ENCODE measurements around the gene SGO2. TPM values are rescaled to one million over a fixed set of nuclear protein-coding genes. Genes with fewer than 3 reads are reported as not detected.

The SGO2 gene
- total RNA-seq, 2 donors from 2014 or later, result 7.6 to 19.5 TPM

DNA sequence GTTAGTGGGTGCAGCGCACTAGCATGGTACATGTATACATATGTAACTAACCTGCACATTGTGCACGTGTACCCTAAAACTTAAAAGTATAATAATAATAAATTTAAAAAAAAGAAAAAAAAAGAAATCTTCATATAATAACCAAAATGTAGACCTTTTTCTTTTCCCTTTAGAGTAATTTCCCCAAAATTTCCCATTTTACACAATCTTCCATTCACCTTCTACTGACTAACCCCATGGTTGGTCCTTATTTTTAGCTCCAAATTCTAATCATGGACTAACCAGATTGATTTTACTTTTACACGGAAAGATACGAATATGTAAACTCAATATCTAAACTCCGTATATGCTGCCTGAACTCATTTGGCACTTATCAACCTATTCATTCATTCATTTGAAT, 23.8 kb upstream of the SGO2 start:
- intact Hi-C loops (cut with DNase I), result no loop called here
- no peak overlapping the region for H3K27ac ChIP-seq
- H3K9ac ChIP-seq (ENCODE audit: low read depth in 2 of 2, low read length in 2 of 2), result no peak overlapping the region
- H3K36me3 ChIP-seq, result no peaks in the 10 kb centered on the region
- H3K9me3 ChIP-seq, result no peaks in the 10 kb centered on the region
- TF ChIP-seq, protein P1, sequence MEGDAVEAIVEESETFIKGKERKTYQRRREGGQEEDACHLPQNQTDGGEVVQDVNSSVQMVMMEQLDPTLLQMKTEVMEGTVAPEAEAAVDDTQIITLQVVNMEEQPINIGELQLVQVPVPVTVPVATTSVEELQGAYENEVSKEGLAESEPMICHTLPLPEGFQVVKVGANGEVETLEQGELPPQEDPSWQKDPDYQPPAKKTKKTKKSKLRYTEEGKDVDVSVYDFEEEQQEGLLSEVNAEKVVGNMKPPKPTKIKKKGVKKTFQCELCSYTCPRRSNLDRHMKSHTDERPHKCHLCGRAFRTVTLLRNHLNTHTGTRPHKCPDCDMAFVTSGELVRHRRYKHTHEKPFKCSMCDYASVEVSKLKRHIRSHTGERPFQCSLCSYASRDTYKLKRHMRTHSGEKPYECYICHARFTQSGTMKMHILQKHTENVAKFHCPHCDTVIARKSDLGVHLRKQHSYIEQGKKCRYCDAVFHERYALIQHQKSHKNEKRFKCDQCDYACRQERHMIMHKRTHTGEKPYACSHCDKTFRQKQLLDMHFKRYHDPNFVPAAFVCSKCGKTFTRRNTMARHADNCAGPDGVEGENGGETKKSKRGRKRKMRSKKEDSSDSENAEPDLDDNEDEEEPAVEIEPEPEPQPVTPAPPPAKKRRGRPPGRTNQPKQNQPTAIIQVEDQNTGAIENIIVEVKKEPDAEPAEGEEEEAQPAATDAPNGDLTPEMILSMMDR (IDR thresholded peaks at IDR 0.05), result no peak
- no peak overlapping the region for H3K4me3 ChIP-seq
- no peaks in the 10 kb centered on the region for H3K27me3 ChIP-seq
- no peak for DNase-seq
- H3K4me1 ChIP-seq, result no peaks in the 10 kb centered on the region

DNA sequence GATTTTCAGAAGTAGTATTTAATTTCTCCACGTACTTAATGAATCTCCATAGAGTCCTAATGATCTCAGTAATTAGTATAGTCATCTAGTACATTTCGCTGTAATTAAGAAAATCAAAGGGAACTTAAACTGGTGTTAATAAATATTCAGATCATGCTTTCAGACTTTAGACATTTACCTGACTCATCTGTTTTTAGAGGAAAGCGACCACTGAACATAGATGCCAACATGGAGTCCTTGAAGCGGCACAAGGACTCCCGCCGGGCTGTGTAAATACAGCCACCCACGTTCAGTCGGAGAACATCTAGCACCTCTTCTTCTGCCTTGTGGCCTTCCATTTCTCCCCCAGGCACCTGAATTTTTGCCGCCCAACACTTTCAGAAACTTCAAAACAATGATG, 19.3 kb upstream of the SGO2 start:
- H3K27ac ChIP-seq, result no peak overlapping the region
- no peaks in the 10 kb centered on the region for H3K36me3 ChIP-seq
- no peak for DNase-seq
- no peaks in the 10 kb centered on the region for H3K9me3 ChIP-seq
- TF ChIP-seq, protein P1 (IDR thresholded peaks at IDR 0.05), result no peak
- intact Hi-C loops (cut with DNase I), result no loop called here
- H3K4me1 ChIP-seq, result no peaks in the 10 kb centered on the region
- H3K4me3 ChIP-seq, result no peak overlapping the region
- no peak overlapping the region for H3K9ac ChIP-seq (ENCODE audit: low read depth in 2 of 2, low read length in 2 of 2)
- no peaks in the 10 kb centered on the region for H3K27me3 ChIP-seq

DNA sequence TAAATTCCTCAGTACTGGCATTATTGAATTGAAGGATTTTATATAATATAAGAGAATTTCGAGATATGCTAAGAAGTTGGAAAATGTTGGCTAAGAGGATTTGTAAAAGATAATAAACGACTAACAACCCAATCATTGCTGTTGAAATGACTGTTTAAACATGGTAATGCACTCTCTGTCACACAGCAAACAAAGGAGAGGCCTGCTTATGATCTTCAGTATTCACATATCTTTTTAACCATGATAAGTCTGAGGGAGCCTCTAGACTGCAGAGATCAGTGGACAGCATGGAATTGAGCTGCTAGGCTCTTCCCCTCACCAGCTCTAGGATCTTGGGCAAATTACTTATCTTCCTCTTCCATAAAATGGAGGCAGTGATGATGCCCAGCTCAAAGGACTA, 18.8 kb upstream of the SGO2 start:
- Histone ChIP-seq H3K4me3 (no peak overlapping the region), H3K36me3 (no peaks in the 10 kb centered on the region), H3K27me3 (no peaks in the 10 kb centered on the region), H3K9ac (ENCODE audit: low read depth in 2 of 2, low read length in 2 of 2) (no peak overlapping the region), H3K9me3 (no peaks in the 10 kb centered on the region), H3K4me1 (no peaks in the 10 kb centered on the region), H3K27ac (no peak overlapping the region)
- DNase-seq, result no peak
- intact Hi-C loops (cut with DNase I), result no loop called here
- TF ChIP-seq, protein P1 (IDR thresholded peaks at IDR 0.05), result no peak

DNA sequence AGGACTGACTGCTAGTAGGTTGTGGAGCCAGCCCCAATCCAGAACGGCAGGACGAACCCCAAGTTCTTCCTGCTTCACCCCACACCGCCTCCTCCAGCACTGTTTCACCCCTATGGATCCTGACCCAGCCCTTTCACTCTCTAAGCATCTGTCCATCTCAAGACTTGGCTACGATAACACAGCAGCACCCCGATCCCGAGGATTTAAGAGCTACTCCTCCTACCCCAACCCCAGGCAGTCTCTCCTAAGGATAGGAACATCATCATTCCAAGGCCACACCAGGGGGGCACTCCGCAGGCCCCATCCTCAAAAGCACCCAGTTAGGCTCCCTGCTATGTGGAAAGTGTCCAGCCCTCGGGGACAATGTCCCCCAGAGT, 16.8 kb upstream of the SGO2 start:
- DNase-seq, result peak; percentile 36
- Histone ChIP-seq H3K4me3 (peak overlapping the region; percentile 70), H3K9ac (ENCODE audit: low read depth in 2 of 2, low read length in 2 of 2) (peak overlapping the region; percentile 78 to 84), H3K4me1 (no peaks in the 10 kb centered on the region), H3K27ac (peak overlapping the region; percentile 78), H3K36me3 (no peaks in the 10 kb centered on the region), H3K9me3 (no peaks in the 10 kb centered on the region), H3K27me3 (no peaks in the 10 kb centered on the region)
- TF ChIP-seq, protein P1 (IDR thresholded peaks at IDR 0.05), result no peak
- intact Hi-C loops (cut with DNase I), result no loop called here

DNA sequence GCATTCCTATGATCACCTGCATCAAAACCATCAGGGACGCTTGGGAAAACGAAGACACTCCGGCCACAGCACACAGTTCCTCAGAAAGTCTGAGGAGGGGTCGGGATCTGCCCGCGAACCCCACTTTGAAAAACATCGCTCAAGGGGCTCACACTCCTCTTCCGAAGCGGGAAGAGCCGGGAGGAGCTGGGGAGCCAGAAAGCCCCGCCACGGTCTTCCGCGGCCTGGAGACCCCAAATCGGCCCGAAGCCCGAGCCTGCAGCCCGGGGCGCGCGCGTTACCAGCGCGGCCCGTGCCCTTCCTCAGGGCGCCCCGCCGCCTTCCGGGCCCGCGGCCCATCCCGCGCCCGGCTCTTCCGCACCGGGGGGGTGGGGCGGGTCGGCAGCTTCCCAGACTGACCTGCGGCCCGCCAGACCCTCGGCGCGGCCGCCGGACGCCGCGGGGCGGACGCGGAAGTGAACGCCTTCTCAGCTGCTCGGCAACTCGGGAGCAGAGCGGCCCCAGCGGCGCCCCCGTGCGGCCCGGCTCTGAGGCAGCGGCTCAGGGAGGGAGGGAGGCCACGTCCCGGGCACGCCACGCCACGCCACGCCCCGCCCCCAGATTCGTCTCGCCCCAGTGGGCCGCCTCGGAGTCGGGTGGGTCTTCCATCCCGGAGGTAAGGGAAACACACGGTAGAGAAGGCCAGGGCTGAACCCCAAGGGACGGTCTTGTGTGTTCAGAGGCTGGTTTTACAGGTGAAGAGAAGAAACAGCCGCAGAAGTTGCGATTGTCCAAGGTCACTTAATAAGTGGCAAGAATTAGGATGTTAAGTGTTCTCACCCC, 16.2 kb upstream of the SGO2 start, which contains the start of gene KCTD18:
Gene KCTD18 (minus strand): TSS at position 457 of the 822 bp plus-strand sequence. CDS start 3,052 bp downstream, outside the sequence.
- intact Hi-C loops (cut with DNase I), result no loop called here

More for the DNA sequence above, 16.2 kb upstream of the SGO2 start, which contains the start of gene KCTD18:
- H3K4me3 ChIP-seq, result peak within 1 kb of the TSS; percentile 70
- no peaks in the 10 kb centered on the region for H3K9me3 ChIP-seq
- no peaks in the 10 kb centered on the region for H3K4me1 ChIP-seq
- TF ChIP-seq, protein P1 (IDR thresholded peaks at IDR 0.05), result peak; percentile 75
- H3K9ac ChIP-seq (ENCODE audit: low read depth in 2 of 2, low read length in 2 of 2), result peak within 1 kb of the TSS; percentile 78 to 84
- no peaks in the 10 kb centered on the region for H3K27me3 ChIP-seq
- peak within 1 kb of the TSS; percentile 78 for H3K27ac ChIP-seq
- H3K36me3 ChIP-seq, result no peaks in the 10 kb centered on the region
- peak; percentile 95 for DNase-seq
